Right forelimb (tissue), 1 donor: ENCODE data around the gene MED16.
A peak's percentile ranks its signal among the peaks of the same experiment; 100 is the strongest.
"Not testable (repeated sequence)": the region's sequence is repeated elsewhere in the genome, so short reads cannot be mapped to it uniquely, and the experiment has no call there.

Source experiments
- DNase-seq: peaks from one replicate; pipeline ENCODE4 v3.0.0-alpha.2; 2018

The MED16 gene

DNA sequence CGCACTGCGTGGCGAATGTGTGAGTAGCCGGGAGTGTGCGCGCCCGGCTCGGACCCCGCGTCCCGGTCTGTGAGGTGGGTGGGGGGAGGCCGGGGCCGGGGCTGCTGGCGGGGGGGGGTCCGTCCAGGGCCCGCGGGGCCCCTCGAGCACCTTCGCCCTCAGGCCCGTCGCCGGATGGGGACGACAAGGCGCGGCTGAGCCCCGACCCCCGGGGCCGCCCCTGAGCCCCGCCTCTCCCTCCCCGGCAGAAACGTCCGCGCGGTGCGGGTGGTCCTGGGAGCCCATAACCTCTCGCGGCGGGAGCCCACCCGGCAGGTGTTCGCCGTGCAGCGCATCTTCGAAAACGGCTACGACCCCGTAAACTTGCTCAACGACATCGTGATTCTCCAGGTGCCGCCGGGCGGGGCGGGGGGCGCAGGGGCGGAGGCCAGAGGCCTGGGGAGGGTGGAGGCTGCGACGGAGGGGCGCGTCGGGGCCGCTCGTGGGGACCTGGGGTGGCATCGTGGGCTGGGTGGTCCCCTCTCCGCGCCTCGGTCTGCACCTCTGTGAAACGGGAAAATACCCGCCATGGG, 39.9 kb downstream of the MED16 start:
- DNase-seq, result no peak

DNA sequence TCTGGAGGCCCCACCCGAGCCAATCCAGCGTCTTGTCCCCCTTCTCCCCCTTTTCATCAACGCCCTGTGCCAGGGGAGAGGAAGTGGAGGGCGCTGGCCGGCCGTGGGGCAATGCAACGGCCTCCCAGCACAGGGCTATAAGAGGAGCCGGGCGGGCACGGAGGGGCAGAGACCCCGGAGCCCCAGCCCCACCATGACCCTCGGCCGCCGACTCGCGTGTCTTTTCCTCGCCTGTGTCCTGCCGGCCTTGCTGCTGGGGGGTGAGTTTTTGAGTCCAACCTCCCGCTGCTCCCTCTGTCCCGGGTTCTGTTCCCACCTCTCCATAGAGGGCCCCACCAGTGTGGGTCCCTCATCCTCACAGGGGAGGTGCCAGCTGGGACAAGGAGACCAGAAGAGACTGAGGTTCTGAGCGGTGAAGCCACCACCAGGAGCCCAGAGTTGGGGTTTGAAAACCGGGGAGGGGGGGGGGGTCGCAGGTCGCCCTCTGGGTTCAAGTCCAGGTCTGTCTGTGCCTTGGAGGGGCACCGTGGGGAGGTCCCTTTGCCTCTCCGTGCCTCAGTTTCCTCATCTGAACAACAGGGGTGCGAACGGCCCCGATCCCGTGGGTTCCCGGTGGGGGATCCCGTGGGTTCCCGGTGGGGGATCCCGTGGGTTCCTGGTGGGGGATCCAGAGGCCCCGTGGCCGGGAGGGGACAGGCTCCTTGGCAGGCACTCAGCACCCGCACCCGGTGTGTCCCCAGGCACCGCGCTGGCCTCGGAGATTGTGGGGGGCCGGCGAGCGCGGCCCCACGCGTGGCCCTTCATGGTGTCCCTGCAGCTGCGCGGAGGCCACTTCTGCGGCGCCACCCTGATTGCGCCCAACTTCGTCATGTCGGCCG, 40.6 kb downstream of the MED16 start, which contains the start of gene ELANE:
TSS of gene ELANE (plus strand) at position 168 of the 878 bp plus-strand sequence. CDS start at position 194, 26 bp downstream.
- DNase-seq, result no peak

DNA sequence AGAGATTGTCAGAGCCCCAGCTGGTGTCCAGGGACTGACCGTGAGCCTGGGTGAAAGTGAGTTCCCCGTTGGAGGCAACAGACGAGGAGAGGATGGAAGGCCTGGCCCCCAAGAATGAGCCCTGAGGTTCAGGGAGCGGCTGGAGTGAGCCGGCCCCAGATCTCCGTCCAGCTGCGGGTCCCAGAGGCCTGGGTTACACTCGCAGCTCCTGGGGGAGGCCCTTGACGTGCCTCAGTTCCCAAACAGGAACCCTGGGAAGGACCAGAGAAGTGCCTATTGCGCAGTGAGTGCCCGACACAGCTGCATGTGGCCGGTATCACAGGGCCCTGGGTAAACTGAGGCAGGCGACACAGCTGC, 42.0 kb downstream of the MED16 start:
- peak; percentile 47 for DNase-seq

DNA sequence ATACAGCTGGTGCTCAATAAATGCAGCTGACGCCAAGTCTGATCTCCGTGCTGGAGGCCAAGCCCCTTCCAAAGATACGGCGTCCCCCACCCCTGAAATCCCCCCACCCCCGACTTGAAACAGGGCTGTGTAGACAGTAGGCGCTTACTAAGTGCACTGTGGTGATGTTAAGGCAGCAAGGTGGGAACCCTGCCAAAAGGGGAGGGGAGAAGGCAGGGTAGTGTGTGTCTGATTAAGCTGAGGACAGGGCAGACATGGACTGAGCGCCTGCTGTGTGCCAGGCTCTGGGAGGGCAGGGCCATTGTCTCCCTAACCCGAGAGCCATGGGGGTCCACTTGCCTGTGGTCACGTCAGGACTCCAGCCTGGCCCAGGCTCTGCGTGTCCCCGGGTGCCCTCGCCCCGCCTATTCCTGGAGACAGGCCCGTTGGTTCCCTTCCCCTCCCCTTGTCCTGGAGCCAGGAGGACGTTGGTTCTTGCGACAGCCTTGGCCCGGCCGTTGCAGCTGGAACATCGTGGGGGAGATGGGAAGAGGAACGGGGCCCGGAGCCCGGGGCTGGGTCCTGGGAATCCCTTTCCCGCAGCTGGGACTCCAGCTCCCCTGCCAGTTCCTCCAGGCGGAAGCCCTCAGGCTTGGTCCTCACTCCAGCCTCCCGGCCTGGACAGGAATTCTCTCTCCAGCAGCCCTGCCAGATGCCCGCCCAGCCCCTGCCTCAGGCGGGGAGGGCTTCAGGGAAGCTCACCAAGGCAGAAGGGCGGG, 42.6 kb downstream of the MED16 start:
- DNase-seq, result peak; percentile 85

DNA sequence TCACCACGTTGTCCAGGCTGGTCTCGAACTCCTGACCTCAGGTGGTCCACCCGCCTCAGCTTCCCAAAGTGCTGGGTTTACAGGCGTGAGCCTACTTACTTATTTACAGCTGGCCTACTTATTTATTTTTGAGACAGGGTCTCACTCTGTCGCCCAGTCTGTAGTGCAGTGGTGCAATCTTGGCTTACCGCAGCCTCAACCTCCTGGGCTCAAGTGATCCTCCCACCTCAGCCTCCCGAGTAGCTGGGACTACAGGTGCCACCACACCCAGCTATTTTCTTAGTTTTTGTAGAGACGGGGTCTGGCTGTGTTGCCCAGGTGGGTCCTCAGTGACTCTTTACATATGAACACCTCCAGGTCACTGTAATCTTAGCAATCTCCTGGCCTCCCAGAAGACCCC, 43.8 kb downstream of the MED16 start:
- not testable (repeated sequence) for DNase-seq

DNA sequence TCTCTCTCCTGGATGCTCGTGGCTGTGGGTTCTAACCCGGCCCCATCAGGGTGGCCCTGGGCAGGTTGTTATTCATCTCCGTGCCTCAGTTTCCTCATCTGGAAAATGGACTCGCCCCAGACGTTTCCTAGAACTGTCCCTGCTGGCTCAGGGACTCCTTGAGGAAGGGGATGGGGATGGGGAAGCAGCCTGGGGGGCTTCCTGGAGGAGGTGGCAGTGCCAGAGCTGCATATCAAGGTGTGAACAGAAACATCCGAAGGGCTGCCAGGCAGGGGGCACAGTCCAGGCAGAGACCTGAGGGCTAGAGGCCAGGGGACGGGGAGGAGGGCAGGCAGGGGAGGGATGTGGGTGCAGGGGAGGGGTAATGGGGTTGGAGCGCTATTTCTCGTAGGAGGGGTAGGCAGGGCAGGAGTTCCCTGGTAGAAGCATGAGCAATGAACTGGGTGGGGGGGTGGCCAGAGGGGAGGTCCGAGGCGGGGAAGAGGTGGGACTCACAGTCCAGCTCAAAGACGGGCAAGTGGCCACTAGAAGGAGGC, 44.5 kb downstream of the MED16 start:
- DNase-seq, result no peak

DNA sequence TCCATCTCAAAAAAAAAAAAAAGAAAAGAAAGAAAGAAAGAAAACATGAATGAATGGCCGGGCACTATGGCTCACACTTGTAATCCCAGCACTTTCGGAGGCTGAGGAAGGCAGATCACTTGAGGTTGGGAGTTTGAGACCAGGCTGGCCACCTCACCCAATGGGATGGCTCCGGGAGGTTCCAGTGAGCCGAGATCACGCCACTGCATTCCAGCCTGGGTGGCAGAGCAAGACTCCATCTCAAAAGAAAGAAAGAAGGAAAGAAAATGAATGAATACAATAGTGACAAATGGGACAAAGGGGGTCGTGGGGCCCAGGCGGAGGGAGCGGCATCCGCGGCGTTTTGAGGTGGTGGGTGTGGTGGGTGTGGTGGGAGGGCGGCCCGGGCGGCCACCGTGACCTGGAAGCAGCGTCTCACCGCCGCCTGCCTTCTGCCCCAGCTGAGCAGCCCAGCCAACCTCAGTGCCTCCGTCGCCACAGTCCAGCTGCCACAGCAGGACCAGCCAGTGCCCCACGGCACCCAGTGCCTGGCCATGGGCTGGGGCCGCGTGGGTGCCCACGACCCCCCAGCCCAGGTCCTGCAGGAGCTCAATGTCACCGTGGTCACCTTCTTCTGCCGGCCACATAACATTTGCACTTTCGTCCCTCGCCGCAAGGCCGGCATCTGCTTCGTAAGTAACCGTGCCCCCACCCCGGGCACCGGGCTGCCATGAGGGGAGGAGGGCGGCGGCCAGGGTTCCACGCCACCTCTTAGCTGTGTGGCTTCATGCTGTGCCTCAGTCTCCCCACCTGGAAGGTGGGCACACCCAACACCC, 47.1 kb downstream of the MED16 start:
- DNase-seq, result no peak

DNA sequence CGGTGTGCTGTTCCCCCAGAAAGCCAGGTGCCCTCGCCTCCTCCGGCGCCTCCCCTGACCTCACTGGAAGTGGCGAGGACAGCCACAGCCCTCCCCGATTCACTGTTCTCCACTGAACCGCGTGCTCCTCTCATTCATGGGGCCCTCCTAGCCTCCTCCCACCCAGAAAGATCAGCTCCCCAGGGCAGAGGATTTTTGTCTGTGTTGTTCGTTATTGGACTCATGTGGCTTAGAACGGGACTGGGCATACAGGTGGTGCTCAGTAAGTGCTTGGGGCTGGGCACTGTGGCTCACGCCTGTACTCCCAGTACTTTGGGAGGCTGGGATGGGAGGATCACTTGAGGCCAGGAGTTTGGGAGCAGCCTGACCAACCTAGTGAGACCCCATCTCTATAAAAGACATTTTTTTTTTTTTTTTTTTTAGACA, 48.4 kb downstream of the MED16 start:
- no peak for DNase-seq

DNA sequence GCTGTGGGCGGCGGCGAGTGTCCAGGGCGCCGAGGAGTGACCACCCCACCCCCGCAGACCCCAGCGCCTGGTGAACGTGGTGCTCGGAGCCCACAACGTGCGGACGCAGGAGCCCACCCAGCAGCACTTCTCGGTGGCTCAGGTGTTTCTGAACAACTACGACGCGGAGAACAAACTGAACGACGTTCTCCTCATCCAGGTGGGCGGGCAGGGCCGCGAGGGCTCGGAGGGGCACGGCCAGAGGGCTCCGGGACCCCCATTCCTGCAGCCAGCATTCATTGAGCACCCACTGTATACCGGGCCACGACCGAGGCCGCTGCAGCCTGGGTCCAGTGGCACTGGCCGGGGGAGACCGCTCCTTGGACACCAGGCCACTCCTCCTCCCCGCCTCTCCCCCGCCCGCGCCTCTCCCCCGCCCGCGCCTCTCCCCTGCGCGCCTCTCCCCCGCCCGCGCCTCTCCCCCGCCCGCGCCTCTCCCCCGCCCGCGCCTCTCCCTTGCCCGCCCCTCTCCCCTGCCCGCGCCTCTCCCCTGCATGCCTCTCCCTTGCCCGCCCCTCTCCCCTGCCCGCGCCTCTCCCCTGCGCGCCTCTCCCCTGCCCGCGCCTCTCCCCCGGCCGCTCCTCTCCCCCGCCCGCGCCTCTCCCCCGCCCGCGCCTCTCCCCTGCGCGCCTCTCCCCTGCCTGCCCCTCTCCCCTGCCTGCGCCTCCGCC, 49.0 kb downstream of the MED16 start:
- no peak for DNase-seq

DNA sequence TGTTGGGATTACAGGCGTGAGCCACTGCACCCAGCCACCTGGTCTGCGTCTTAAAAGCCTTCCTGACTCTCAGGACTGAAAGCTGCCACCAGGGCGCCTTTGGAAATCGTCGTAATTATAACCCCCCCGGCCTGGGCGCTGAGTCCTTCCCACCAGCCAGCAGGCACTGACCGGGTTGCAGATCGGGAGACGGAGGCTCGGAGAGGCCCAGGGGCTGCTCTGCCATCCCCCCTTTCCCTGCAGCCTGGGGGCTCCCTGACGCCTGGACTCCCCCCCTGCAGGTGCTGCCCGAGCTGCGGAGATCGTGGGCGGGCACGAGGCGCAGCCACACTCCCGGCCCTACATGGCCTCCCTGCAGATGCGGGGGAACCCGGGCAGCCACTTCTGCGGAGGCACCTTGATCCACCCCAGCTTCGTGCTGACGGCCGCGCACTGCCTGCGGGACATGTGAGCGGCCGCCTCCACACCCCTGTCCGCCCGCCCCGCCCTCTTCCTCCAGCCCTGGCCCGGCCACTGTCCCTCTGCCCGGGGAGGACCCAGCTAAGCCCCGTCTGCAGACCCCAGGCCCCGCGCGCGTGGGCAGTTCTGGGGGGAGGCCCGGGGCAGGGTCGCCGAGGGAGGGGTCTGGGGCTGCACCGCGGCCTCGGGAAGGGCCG, 49.7 kb downstream of the MED16 start:
- DNase-seq, result no peak

DNA sequence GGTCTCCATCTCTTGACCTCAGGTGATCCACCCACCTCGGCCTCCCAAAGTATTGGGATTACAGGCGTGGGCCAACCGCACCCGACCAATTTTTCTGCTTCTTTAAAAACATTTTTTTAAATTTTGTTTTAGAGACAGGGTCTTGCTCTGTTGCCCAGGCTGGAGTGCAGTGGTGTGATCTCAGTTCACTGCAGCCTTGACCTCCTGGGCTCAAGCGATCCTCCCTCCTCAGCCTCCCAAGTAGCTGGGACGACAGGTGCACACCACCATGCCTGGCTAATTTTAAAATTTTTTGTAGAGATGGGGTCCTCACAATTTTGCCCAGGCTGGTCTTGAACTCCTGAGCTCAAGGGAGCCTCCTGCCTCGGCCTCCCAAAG, 50.2 kb downstream of the MED16 start:
- not testable (repeated sequence) for DNase-seq

DNA sequence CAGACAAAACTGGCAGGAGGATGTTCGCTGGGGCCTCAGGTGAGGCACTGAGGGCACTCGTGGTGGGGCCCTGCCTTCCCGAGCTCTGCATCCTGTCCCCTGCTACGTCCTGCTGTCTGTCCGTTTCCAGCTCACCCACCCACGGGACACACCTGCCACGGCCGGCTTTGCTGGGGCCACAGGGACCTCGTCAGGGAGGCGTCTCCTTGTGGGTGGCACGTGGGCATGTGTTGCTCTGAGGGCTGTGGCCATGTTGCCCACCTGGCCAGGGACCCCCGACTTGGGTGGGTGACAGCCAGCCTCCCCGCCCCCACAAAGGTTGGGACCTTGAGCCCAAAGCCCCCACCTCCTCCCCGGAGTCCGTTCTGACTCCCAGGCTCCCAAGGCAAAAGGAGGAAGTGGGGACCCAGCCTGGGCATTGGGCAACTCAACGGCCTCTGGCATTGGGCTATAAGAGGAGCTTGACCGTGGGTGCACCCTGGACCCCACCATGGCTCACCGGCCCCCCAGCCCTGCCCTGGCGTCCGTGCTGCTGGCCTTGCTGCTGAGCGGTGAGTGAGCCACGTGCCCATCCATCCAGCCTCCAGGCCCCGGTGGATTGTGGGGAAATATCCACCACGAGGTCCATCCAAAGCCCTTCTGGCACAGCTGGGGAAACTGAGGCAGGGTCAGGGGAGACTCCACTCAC, 52.3 kb downstream of the MED16 start, which contains the start of gene PRTN3:
TSS of gene PRTN3 (plus strand) at position 481 of the 688 bp plus-strand sequence. CDS start at position 491, 10 bp downstream.
- DNase-seq, result no peak

DNA sequence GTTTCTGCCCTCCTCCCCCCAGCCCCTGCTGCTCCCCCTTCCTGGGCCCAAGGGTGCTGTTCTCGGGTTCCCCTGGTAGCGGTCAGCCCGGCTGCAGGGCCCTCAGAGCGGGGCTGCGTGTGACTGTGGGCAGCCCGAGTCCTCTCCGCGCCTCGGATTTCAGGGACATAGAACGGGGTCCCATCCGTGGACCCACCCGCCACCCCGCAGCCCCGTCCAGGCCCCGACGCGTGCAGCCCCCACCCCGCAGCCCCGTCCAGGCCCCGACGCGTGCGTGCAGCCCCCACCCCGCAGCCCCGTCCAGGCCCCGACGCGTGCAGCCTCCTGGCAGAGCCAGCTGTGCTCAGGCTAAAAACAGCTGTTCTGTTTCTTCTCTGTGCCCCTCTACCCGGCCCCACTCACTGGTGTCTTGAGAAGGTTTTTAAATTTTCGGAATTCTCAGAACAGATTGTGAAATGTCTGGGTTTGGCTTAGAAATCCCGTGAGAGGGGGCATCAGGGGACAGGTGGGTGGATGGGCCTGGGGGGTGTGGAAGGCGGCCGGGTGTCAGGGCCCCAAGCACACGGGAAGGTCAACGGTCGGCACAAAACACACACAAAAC, 57.7 kb downstream of the MED16 start:
- no peak for DNase-seq

DNA sequence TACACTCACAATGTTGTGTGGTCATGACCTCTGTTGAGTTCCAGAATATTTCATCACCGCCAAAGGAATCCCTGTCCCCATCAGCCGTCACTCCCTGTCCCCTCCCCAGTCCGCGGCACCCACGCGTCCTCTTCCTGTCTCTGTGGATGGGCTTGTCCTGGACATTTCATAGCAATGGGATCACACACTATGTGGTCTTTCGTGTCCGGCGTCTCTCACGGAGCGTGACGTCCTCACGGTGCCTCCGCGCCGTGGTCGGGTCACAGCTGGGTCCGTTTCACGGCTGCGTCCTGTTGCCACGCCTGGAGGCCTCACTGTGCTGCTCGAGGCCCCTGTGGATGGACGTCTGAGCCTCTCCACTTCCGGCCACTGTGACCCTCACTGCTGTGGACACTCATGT, 58.8 kb downstream of the MED16 start:
- no peak for DNase-seq

DNA sequence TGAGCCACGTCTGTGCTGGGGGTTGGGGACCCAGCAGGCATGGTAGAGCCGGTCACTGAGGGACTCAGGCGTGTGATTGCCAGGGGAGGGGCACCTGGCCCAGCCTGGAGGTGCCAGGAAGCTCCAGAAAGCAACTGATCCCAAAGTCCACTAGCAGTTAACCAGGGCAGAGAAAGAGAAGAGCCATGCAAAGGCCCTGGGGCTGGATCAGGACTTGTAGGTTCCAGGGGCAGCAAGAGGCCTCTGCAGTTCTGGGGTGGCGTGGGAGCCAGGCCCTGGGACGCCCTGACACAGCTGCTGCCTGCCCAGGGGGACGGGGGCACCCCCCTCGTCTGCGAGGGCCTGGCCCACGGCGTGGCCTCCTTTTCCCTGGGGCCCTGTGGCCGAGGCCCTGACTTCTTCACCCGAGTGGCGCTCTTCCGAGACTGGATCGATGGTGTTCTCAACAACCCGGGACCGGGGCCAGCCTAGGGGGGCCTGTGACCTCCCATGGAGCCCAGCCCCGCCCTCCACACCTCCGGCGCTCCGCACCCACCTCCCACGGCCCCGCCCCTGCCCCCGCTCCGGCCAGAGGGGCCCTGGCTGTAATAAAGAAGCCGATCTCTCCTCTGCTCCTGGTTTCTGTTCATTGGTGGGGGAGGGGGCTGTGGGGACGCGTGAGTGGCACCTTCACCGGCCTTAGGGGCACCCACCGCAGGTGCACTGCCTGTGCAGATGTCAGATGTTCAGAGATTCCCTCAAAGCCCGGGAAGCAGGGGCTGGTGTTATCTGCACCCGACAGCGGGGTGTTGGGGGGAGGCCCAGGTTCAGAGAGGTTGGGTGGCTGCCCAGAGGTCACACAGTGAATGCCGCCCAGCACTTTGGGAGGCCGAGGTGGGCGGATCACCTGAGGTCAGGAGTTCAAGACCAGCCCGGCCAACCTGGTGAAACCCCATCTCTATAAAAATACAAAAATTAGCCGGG, 61.3 kb downstream of the MED16 start:
- no peak for DNase-seq

DNA sequence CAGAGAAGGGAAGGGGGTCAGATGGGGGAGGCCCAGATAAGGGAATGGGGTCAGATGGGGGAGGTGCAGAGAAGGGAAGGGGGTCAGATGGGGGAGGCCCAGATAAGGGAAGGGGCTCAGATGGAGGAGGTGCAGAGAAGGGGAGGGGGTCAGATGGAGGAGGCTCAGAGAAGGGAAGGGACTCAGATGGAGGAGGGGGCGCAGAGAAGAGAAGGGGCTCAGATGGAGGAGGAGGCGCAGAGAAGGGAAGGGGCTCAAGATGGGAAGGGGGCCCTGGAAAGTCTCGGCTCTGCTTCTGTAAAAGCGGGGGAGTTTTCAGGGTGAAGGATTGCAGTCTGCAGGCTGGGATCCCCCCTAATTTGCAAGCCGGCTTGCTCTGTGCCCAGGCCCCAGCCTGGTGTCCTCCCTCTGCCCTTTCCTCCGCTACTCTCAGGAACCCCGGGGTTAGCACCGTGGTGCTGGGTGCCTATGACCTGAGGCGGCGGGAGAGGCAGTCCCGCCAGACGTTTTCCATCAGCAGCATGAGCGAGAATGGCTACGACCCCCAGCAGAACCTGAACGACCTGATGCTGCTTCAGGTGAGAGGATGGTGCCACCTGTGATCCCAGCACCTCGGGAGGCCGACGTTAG, 63.7 kb downstream of the MED16 start:
- no peak for DNase-seq

DNA sequence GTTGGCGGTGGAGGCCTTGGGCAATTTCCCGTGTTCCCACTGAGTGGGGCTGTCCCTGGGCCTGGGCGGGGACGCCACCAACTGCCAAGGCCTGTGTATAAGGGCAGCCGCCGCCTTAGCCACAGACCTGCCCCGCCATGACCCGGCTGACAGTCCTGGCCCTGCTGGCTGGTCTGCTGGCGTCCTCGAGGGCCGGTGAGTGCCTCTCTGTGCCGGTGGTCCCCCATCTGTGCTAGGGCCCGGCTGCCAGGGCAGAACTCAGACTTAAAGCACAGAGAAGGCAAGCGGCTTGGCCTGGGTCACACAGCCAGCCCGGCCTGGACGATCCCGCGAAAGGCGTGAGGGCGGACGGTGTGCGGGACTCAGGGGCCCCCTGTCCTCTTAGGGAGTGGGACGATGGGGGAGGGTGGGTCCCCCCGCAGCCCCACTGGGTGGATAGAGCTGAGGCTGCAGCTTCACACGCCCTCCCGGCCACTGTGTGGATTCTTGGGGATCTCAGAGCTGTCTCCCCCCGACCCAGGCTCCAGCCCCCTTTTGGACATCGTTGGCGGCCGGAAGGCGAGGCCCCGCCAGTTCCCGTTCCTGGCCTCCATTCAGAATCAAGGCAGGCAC, 65.2 kb downstream of the MED16 start, which contains the start of gene AZU1:
TSS of gene AZU1 (plus strand) at position 128 of the 612 bp plus-strand sequence. CDS start at position 138, 10 bp downstream.
- no peak for DNase-seq

DNA sequence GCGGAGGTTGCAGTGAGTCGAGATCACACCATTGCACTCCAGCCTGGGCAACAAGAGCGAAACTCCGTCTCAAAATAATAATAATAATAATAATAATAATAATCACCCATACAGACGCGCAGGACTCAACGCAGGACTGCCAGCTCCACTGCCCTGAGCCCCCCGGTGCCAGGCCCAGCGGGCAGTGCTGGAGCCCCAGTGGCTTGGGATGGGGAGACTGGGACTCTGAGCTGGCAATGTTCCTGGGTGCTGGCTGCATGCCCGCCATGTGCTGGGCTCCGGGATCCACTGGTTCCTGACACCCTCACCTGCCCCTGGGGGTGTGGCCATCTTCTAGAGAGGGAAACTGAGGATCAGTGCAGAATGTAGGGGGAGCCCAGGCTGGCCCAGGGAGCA, 65.7 kb downstream of the MED16 start:
- DNase-seq, result no peak
